ENCODE data around the gene CHI3L2.

CHI3L2 gene

GRCh38 chr1:111191496-111191895 lies 36.0 kb upstream of the CHI3L2 start:
- in situ Hi-C loops (cut with MboI; ENCODE audit: low pct_unique_long_range_greater_than_20kb, low sequenced_read_pairs, unreplicated experiment): no loop called here

GRCh38 chr1:111192074-111192473 lies 35.4 kb upstream of the CHI3L2 start:
- no peak for TF ChIP-seq CTCF (IDR thresholded peaks at IDR 0.05; ENCODE audit: extremely low read depth, insufficient read depth, missing control alignments)
- in situ Hi-C loops (cut with MboI; ENCODE audit: low pct_unique_long_range_greater_than_20kb, low sequenced_read_pairs, unreplicated experiment): no loop called here
- no peak for DNase-seq (ENCODE audit: low spot score)

More at GRCh38 chr1:111191496-111191895, 36.0 kb upstream of the CHI3L2 start:
- TF ChIP-seq CTCF (IDR thresholded peaks at IDR 0.05; ENCODE audit: extremely low read depth, insufficient read depth, missing control alignments): no peak
- no peak for DNase-seq (ENCODE audit: low spot score)

GRCh38 chr1:111192658-111193519 lies 34.6 kb upstream of the CHI3L2 start:
- no peak for TF ChIP-seq CTCF (IDR thresholded peaks at IDR 0.05; ENCODE audit: extremely low read depth, insufficient read depth, missing control alignments)
- DNase-seq (ENCODE audit: low spot score): no peak
- in situ Hi-C loops (cut with MboI; ENCODE audit: low pct_unique_long_range_greater_than_20kb, low sequenced_read_pairs, unreplicated experiment): no loop called here

GRCh38 chr1:111193712-111194480 lies 33.6 kb upstream of the CHI3L2 start:
- in situ Hi-C loops (cut with MboI; ENCODE audit: low pct_unique_long_range_greater_than_20kb, low sequenced_read_pairs, unreplicated experiment): no loop called here
- DNase-seq (ENCODE audit: low spot score): no peak
- TF ChIP-seq CTCF (IDR thresholded peaks at IDR 0.05; ENCODE audit: extremely low read depth, insufficient read depth, missing control alignments): no peak

GRCh38 chr1:111195002-111195684 lies 32.4 kb upstream of the CHI3L2 start:
- in situ Hi-C loops (cut with MboI; ENCODE audit: low pct_unique_long_range_greater_than_20kb, low sequenced_read_pairs, unreplicated experiment): no loop called here
- TF ChIP-seq CTCF (IDR thresholded peaks at IDR 0.05; ENCODE audit: extremely low read depth, insufficient read depth, missing control alignments): no peak
- no peak for DNase-seq (ENCODE audit: low spot score)

GRCh38 chr1:111196213-111196612 lies 31.3 kb upstream of the CHI3L2 start:
- TF ChIP-seq CTCF (IDR thresholded peaks at IDR 0.05; ENCODE audit: extremely low read depth, insufficient read depth, missing control alignments): no peak
- no peak for DNase-seq (ENCODE audit: low spot score)
- in situ Hi-C loops (cut with MboI; ENCODE audit: low pct_unique_long_range_greater_than_20kb, low sequenced_read_pairs, unreplicated experiment): no loop called here

All from GM13977 (cell line).